DOHH2 (cell line): ENCODE data around the gene ELF1.

Source experiments
- H3F3A ChIP-seq: fragments of 200-600 bp; sonication (generic), shearing (Covaris generic); 2 replicates; pipeline ENCODE4 v1.6.0; 2016; ENCODE audit warnings: antibody characterized with exemption, mild to moderate bottlenecking; ENCODE audit not compliant: control insufficient read depth, insufficient read depth
- H3K27ac ChIP-seq: fragments of 200-600 bp; sonication (generic); 2 replicates; pipeline ENCODE4 v1.5.1; 2014; ENCODE audit warnings: low read depth, mild to moderate bottlenecking, low read length, moderate library complexity
- H3K27me3 ChIP-seq: fragments of 200-600 bp; sonication (generic); 2 replicates; pipeline ENCODE4 v1.6.1; 2014; ENCODE audit warnings: mild to moderate bottlenecking, low read length, mixed read lengths; ENCODE audit not compliant: control insufficient read depth
- H3K36me3 ChIP-seq: fragments of 200-600 bp; sonication (generic); 2 replicates; pipeline ENCODE4 v1.6.1; 2014; ENCODE audit warnings: mild to moderate bottlenecking, low read length, moderate library complexity, mixed read lengths; ENCODE audit not compliant: control insufficient read depth
- H3K4me1 ChIP-seq: fragments of 200-600 bp; sonication (generic); 2 replicates; pipeline ENCODE4 v1.6.1; 2014; ENCODE audit warnings: mild to moderate bottlenecking, low read length, mixed read lengths; ENCODE audit not compliant: control insufficient read depth
- H3K4me2 ChIP-seq: fragments of 200-600 bp; sonication (generic); 2 replicates; pipeline ENCODE4 v1.6.0; 2014; ENCODE audit warnings: mild to moderate bottlenecking, low read length, moderate library complexity
- H3K4me3 ChIP-seq: fragments of 200-600 bp; sonication (generic); 2 replicates; pipeline ENCODE4 v1.5.1; 2014; ENCODE audit warnings: mild to moderate bottlenecking, low read length, mixed read lengths
- H3K79me2 ChIP-seq: fragments of 200-600 bp; sonication (generic); 2 replicates; pipeline ENCODE4 v1.6.1; 2014; ENCODE audit warnings: mild to moderate bottlenecking, low read length, mixed read lengths; ENCODE audit not compliant: control insufficient read depth
- H3K9me2 ChIP-seq: fragments of 200-600 bp; sonication (generic); replicated peaks from 2 replicates; pipeline ENCODE4 v1.6.1; 2014; ENCODE audit warnings: mild to moderate bottlenecking, low read length, mixed read lengths; ENCODE audit not compliant: control insufficient read depth
- H3K9me3 ChIP-seq: fragments of 200-600 bp; sonication (generic); 2 replicates; pipeline ENCODE4 v1.6.1; 2014; ENCODE audit warnings: antibody characterized with exemption, low read length, mixed read lengths; ENCODE audit not compliant: control insufficient read depth, insufficient read depth
- H4K20me1 ChIP-seq: fragments of 200-600 bp; sonication (generic); 2 replicates; pipeline ENCODE4 v1.6.0; 2014; ENCODE audit warnings: low read depth, mild to moderate bottlenecking, antibody characterized with exemption, low read length, moderate library complexity; ENCODE audit not compliant: control insufficient read depth, insufficient read depth
- EZH2phosphoT487 ChIP-seq: fragments of 200-600 bp; sonication (generic); IDR thresholded peaks from 2 replicates; pipeline ENCODE4 v1.6.1; 2017; ENCODE audit warnings: borderline replicate concordance, mild to moderate bottlenecking, antibody characterized with exemption, low read length, moderate library complexity, mixed read lengths
- TF ChIP-seq, protein P1 (sequence below): fragments of 200-600 bp; sonication (generic); IDR thresholded peaks from one replicate; pipeline ENCODE4 v1.5.1; 2014; ENCODE audit warnings: antibody characterized with exemption, mild to moderate bottlenecking, low read depth, low read length; ENCODE audit not compliant: poor library complexity, severe bottlenecking

ELF1 gene

DNA sequence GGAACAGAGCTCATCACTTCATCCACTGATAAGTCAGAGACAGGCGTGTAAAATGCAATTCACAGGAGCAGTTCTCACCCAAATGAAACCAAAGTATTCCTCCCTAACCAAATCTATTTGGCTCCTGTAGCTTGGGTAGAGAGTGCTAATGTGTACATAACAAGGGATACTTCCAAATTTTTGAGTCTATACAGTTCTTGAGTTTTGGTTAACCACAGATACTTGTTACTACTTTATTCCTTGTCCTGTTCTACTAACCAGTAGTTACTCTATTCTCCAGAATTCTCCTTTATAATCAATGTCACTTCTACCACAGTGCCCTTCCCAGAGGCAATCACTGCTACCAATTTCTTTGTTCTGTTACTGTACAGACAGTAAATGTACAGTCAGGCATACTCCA is 57.3 kb downstream of the ELF1 start:
- no peaks in the 10 kb centered on the region for H3K9me3 ChIP-seq
- peaks cover 93% of the 10 kb centered on the region for H3K36me3 ChIP-seq
- no peaks in the 10 kb centered on the region for H3K9me2 ChIP-seq
- H3K4me1 ChIP-seq: peaks cover 64% of the 10 kb centered on the region
- peak overlapping the region; percentile 64 for H3K4me2 ChIP-seq
- peaks cover 70% of the 10 kb centered on the region for H4K20me1 ChIP-seq
- H3K4me3 ChIP-seq: peak overlapping the region; percentile 60
- H3K79me2 ChIP-seq: peaks cover 95% of the 10 kb centered on the region
- no peaks in the 10 kb centered on the region for H3K27me3 ChIP-seq
- TF ChIP-seq, protein P1, sequence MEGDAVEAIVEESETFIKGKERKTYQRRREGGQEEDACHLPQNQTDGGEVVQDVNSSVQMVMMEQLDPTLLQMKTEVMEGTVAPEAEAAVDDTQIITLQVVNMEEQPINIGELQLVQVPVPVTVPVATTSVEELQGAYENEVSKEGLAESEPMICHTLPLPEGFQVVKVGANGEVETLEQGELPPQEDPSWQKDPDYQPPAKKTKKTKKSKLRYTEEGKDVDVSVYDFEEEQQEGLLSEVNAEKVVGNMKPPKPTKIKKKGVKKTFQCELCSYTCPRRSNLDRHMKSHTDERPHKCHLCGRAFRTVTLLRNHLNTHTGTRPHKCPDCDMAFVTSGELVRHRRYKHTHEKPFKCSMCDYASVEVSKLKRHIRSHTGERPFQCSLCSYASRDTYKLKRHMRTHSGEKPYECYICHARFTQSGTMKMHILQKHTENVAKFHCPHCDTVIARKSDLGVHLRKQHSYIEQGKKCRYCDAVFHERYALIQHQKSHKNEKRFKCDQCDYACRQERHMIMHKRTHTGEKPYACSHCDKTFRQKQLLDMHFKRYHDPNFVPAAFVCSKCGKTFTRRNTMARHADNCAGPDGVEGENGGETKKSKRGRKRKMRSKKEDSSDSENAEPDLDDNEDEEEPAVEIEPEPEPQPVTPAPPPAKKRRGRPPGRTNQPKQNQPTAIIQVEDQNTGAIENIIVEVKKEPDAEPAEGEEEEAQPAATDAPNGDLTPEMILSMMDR: no peak
- TF ChIP-seq EZH2phosphoT487: no peak
- H3F3A ChIP-seq: peaks cover 44% of the 10 kb centered on the region
- peak overlapping the region; percentile 80 for H3K27ac ChIP-seq

DNA sequence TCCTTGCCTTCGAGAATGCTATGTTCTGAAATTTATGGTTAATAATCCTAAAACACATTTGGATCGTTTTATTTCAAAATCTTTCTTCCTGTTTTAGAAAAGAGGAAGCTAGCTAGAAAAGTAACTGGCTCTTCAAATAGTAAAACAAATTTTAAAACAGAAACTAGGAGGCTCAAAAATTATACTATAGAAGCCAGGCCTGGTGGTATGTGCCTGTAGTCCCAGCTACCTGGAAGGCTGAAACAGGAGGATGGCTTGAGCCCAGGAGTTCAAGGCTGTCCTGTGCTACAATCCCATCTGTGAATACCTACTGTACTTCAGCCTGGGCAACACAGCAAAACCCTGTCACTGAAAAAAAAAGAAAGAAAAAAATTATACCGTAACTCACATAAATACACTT is 57.9 kb downstream of the ELF1 start:
- TF ChIP-seq EZH2phosphoT487: no peak
- TF ChIP-seq, protein P1: no peak
- Histone ChIP-seq H3K27me3 (no peaks in the 10 kb centered on the region), H3K9me3 (no peaks in the 10 kb centered on the region), H3K9me2 (no peaks in the 10 kb centered on the region), H3K4me3 (peak overlapping the region; percentile 60), H3K4me1 (peaks cover 57% of the 10 kb centered on the region), H3K79me2 (peaks cover 89% of the 10 kb centered on the region), H3K27ac (peak overlapping the region; percentile 80), H4K20me1 (peaks cover 64% of the 10 kb centered on the region), H3K4me2 (peak overlapping the region; percentile 64), H3K36me3 (peaks cover 87% of the 10 kb centered on the region), H3F3A (peaks cover 44% of the 10 kb centered on the region)

DNA sequence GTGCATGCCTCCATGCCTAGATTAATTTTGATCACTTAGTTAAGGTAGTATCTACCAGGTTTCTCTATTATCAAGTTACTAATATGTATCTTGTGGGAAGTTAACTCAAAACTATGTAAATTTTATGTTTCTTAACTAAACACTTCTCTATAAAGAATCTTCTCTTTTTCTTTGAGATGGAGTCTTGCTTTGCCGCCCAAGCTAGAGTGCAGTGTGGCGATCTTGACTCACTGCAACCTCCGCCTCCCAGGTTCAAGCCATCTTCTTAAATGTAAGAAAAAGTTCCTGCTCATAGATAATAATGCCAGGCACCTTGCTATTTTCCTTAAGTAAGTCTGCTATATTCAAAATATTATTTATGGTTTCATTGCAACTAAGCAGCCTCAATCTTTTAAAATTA is 58.4 kb downstream of the ELF1 start:
- Histone ChIP-seq H4K20me1 (peaks cover 60% of the 10 kb centered on the region), H3K4me3 (peak overlapping the region; percentile 60; the same call in 1 of the 2 replicates), H3K9me2 (no peaks in the 10 kb centered on the region), H3K4me1 (peaks cover 52% of the 10 kb centered on the region), H3F3A (peaks cover 41% of the 10 kb centered on the region), H3K9me3 (no peaks in the 10 kb centered on the region), H3K36me3 (peaks cover 82% of the 10 kb centered on the region), H3K79me2 (peaks cover 84% of the 10 kb centered on the region), H3K27me3 (no peaks in the 10 kb centered on the region), H3K4me2 (peak overlapping the region; percentile 64), H3K27ac (peak overlapping the region; percentile 80)
- TF ChIP-seq, protein P1: no peak
- no peak for TF ChIP-seq EZH2phosphoT487
